Globus pallidus (tissue), 1 donor: Measurements from ENCODE around the gene TNIP2.
"Not testable (repeated sequence)": the region's sequence is repeated elsewhere in the genome, so short reads cannot be mapped to it uniquely, and the experiment has no call there.

Experiments
- DNase-seq: peaks from one replicate; pipeline ENCODE4 v3.0.0-alpha.2; 2015; ENCODE audit warnings: low spot score

Gene TNIP2

DNA sequence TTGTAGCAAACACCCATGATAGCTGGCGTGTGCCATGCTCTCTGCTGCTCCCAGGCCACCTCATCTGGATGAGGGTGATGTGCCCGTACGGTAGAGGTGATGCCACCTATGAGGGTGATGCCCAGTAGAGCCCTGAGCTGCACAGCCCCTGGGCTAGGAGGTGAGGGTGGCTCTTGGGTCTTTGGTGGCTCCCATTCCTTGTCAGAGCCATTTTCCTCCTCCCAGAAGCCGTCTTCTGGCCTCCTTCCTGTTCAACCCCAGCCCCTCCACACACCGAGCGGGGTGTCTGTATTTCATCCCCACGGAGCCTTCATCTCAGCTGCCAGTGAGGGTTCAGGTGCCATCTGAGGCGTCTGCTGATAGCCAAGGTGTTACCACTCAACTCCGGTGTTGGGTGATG, 12.0 kb upstream of the TNIP2 start:
- no peak for DNase-seq

DNA sequence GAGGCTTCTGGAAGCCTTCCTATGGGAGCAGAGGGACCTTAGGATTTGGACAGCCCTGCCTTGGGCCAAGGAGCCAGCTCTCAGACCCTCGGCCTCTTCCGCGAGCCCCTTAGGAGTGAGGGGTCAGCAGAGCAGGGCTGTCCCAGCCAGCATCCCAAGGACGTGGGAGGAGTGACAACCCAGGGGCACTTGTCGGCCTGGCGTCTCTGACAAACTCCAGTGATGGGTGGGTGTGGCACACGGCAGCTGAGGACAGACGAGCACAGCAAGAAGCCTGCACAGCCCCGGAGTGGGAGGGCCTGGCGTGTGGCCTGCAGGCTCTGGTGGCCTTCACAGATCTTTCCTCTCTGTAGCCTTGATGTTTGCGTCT, 11.6 kb upstream of the TNIP2 start:
- no peak for DNase-seq

- no peak for DNase-seq
Measured at GRCh38 chr4:2767046-2767704, 11.0 kb upstream of the TNIP2 start.

GRCh38 chr4:2765832-2766526, 9.8 kb upstream of the TNIP2 start:
- no peak for DNase-seq

DNA sequence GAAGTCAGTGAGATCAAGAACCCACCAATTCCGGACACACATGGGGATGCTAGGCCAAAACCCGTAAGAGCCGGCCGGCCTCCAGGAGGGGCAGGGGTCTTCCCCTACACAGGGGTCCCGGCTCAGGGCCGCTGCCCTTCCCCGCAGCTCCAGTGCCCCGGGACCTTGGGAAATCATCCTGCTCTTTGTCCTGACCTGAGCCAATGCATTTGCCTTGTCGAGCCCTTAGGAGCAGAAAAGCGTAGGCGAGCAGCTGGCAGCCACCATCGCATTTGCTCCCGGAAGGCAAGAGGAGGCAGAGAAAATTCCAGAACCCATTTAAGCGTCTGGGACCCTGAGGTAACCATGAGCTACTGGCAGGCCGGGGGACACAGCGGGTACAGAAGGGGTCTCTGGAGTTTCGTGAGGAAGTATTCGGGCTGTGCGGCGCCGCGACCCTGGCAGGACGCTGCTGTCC, 7.4 kb upstream of the TNIP2 start:
- DNase-seq = no peak

GRCh38 chr4:2762486-2763370, 6.6 kb upstream of the TNIP2 start:
- not testable (repeated sequence) for DNase-seq

GRCh38 chr4:2762048-2762447, 5.9 kb upstream of the TNIP2 start:
- no peak for DNase-seq

- DNase-seq = no peak
Measured at GRCh38 chr4:2761035-2761923, 5.1 kb upstream of the TNIP2 start.

GRCh38 chr4:2757426-2757825, 1.3 kb upstream of the TNIP2 start:
- no peak for DNase-seq

- no peak for DNase-seq
Measured at GRCh38 chr4:2756691-2757350, 685 bp upstream of the TNIP2 start.

DNA sequence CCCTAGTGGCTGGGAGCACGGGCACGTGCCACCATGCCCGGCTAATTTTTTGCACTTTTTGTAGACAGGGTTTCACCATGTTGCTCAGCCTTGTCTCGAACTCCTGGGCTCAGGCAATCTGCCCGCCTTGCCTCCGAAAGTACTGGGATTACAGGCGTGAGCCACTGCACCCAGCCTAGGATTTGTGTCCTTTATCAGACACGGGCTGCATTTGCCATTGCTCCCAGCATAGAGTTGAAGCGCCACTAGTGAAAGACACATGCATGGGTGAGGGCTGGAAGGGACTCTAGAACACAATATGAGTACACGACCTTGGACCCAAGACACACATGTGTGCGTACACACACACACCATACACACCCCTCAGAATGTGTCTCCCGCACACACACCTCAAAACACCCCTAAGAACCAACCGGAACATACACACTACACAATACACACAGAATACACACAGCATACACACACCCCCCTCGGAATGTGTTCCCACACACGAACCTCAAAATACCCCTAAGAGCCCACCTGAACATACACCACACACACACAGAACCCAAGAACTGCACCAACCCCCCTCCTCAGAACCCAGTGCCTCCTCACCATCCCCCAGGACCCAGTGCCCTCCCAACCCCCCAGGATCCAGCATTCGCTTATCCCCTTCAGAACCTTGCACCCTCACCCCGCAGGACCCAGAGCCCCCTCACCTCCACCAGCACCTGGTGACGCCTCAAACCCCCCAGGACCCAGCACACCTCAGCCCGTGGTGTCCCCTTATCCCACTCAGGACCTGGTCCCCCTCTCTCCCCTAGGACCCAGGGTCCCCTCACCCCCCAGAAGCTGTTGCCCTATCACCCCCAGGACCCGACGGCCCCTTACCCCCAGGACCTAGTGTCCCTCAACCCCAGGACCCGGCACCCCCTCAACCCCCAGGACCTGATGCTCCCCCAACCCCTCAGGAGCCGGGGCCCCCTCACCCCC, 1.0 kb downstream of the TNIP2 start:
- no peak for DNase-seq

DNA sequence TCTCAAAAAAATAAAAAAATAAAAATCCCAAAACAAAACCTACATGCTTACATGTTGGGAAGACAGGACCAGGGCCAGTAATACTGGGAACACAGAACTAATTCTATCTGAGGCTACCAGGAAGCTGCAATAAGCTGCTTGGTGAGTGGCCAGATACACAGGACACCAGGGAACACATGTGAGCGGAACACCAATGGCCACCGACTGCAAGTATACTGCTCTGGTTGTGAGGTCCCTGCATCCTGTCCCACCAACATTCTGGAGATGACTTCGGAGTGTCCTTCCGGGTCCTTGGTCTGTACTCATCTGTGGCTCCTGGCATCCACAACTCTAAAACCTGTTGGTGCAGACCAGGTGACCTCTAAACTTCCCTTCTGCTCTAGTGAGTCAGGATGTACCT, 2.7 kb downstream of the TNIP2 start:
- no peak for DNase-seq

DNA sequence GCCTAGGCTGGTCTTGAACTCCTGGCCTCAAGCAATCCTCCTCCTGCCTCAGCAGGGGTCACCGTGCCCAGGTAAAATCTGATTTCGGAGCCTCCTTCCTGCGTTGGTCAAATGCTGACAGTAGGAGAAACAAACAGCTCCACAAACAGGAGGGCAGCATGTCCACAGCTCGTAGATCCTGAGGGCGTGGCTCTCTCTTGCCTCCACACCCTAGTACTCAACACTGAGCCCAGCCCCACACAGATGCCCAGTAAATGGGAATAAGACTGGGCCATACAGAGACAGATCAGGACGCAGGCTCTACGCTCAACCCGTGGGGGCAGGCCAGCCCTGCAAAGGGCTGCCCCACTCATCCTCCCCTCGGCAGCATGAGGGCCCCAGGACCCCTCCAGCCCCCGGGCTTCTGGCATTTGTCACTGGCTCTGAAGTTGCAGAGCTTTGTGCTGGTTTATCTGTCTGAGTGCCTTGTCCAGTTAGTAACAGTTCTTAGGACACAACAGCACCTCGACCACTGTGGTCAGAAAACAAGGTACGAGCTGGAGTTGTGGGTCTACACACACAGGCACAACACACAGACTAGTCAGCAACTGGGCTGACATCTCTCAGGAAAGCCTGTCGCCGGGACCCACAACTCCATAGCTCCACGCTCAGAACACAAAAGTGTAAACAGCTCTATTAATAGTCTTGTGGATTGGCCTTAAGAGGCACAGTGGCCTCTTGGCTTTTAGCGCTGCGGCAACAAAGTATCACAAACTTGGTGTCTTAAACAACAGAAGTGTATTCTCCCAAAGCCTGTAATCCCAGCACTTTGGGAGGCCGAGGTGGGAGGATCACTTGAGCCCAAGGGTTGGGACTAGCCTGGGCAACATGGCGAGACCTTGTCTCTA, 5.2 kb downstream of the TNIP2 start:
- DNase-seq = no peak

DNA sequence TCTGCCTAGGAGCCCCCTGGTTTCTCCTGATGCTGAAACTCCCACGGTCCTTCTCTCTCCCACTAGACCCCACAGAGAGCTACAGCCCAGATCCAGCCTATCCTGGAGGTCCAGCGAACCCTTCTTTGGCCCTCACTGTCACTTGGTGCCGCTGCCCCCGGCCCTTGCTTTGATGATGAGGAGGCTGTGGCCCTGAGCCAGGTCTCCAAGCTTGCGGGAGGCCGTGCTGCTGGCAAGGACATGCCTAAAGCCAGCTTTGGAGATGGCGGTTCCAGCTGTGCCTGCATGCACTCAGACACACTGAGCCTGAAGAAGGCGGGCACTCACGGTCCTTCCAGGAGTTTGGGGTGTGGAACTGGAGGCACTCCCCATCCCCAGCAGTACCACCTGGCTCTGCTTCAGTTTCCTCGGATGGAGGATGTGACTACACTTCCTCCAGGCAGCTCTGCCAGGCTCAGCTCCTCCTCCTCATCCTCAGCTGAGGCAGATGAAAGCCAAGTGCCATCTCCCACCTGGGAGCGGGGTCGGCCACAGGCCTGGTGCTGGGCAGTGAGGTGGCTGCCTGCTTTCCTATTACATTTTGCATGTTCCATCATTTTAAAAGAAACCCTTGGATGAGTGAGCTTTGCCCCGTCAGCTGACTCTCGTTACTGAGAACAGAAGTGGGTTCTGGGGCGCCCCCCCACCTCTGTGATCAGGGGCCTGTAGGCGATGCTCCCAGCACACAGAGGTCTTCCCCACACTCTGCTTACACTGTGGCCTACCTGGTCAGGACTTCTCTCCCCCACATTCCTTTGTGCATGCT, 9.0 kb downstream of the TNIP2 start:
- no peak for DNase-seq

GRCh38 chr4:2745981-2746806, 9.9 kb downstream of the TNIP2 start:
- no peak for DNase-seq

DNA sequence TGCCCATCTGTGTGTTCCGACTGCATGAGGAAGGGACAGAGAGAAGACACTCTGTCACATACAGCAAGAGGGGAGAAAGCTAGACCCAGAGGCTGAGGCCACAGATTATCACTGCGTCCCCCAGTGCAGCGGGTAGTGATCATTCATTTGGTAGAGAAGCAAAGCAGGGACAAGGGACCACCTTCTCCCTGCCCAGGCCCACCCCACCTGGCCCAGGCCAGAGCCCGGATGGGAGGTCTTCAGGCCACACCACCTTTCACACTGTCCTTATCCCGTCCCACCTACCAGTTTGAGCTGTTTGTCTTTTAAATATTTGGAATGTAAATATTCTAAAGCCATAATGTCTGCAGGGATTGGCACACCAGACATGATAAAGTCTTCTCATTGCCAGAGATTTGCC, 10.6 kb downstream of the TNIP2 start:
- DNase-seq = no peak

GRCh38 chr4:2744576-2745270, 11.4 kb downstream of the TNIP2 start:
- no peak for DNase-seq
